Epithelial cell of esophagus (primary cell): ENCODE results near the gene NEK7.
"Not testable (repeated sequence)": the region's sequence is repeated elsewhere in the genome, so short reads cannot be mapped to it uniquely, and the experiment has no call there.

Experiments
- DNase-seq: peaks from one replicate; pipeline ENCODE4 v3.0.0; 2010; ENCODE audit warnings: low read depth
- H3K4me3 ChIP-seq: 2 replicates; pipeline ENCODE4 v1.5.1; 2011; ENCODE audit warnings: mild to moderate bottlenecking, low read length, control low read depth
- TF ChIP-seq, protein P1 (sequence below): IDR thresholded peaks from 2 replicates; pipeline ENCODE4 v1.5.1; 2011; ENCODE audit warnings: low read depth, mild to moderate bottlenecking, low read length, control low read depth, inconsistent platforms; ENCODE audit not compliant: insufficient read depth; ENCODE audit errors: missing control alignments

Gene NEK7

GRCh38 chr1:198212675-198213074 lies 55.9 kb downstream of the NEK7 start:
- TF ChIP-seq, protein P1, sequence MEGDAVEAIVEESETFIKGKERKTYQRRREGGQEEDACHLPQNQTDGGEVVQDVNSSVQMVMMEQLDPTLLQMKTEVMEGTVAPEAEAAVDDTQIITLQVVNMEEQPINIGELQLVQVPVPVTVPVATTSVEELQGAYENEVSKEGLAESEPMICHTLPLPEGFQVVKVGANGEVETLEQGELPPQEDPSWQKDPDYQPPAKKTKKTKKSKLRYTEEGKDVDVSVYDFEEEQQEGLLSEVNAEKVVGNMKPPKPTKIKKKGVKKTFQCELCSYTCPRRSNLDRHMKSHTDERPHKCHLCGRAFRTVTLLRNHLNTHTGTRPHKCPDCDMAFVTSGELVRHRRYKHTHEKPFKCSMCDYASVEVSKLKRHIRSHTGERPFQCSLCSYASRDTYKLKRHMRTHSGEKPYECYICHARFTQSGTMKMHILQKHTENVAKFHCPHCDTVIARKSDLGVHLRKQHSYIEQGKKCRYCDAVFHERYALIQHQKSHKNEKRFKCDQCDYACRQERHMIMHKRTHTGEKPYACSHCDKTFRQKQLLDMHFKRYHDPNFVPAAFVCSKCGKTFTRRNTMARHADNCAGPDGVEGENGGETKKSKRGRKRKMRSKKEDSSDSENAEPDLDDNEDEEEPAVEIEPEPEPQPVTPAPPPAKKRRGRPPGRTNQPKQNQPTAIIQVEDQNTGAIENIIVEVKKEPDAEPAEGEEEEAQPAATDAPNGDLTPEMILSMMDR, result no peak
- peak; percentile 92 for DNase-seq
- no peak overlapping the region for H3K4me3 ChIP-seq

GRCh38 chr1:198214924-198215323 lies 58.1 kb downstream of the NEK7 start:
- H3K4me3 ChIP-seq, result no peak overlapping the region
- TF ChIP-seq, protein P1, result no peak
- no peak for DNase-seq

DNA sequence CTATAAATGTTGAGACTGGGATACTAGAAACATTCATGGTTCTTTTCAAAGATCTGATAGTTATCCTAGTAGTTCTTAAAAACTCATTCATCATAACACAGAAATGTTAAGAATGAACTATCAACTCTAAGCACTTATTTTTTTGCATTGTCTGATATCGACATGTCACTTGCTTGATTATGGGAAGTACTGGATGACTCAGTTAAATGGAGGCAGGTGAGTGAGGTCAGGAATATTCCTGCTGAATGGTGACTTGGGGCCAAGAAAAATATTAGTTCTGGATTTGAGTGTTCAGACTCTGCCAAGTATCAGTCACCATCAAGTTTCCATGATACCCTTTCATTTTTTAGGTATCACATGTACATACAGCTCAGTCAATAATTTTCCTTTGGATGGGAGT lies 63.6 kb downstream of the NEK7 start:
- peak; percentile 81 for DNase-seq
- no peak overlapping the region for H3K4me3 ChIP-seq
- TF ChIP-seq, protein P1, result no peak

DNA sequence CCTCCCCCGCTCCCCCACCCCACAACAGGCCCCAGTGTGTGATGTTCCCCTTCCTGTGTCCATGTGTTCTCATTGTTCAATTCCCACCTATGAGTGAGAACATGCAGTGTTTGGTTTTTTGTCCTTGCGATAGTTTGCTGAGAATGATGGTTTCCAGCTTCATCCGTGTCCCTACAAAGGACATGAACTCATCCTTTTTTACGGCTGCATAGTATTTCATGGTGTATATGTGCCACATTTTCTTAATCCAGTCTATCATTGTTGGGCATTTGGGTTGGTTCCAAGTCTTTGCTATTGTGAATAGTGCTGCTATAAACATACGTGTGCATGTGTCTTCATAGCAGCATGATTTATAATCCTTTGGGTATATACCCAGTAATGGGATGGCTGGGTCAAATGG lies 70.2 kb downstream of the NEK7 start:
- not testable (repeated sequence) for H3K4me3 ChIP-seq, DNase-seq

- H3K4me3 ChIP-seq, DNase-seq: not testable (repeated sequence)
Measured at GRCh38 chr1:198227454-198227853, 70.7 kb downstream of the NEK7 start.

- no peak overlapping the region for H3K4me3 ChIP-seq
- peak; percentile 32 for DNase-seq
- TF ChIP-seq, protein P1, result no peak
Measured at GRCh38 chr1:198228925-198229324, 72.1 kb downstream of the NEK7 start.

DNA sequence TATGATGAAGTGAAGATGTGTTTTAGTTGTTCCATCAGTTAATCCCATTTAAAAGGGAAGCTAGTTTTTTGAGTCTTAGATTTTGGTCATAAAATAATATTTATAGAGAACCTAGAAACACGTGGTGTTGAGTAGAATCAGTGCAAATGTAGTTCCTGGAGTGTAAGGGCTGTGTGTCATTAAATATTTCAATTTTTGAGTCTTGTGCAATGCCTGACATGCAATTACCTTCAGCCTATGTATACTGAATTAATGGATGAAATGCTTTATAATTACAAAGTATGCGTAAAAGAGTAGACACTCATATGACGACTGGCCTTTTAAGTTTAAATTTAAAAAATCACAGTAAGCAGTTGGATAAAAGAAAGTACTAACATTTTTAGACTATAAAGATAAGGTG lies 75.0 kb downstream of the NEK7 start:
- TF ChIP-seq, protein P1, result no peak
- peak; percentile 27 for DNase-seq
- no peak overlapping the region for H3K4me3 ChIP-seq

- TF ChIP-seq, protein P1, result no peak
- no peak overlapping the region for H3K4me3 ChIP-seq
- peak; percentile 47 for DNase-seq
Measured at GRCh38 chr1:198232378-198232777, 75.6 kb downstream of the NEK7 start.
